Measurements from ENCODE around the gene GRB10. TPM values are rescaled to one million over a fixed set of nuclear protein-coding genes. Genes with fewer than 3 reads are reported as not detected.

GRB10 gene
- total and polyA plus RNA-seq, 2 of the 8 experiments (the other 6 are each of a cell fraction or from before 2014, with no cell fraction given), result 35.7 to 97.0 TPM

- no peak for TF ChIP-seq CEBPB (IDR thresholded peaks at IDR 0.05; ENCODE audit: low read depth, low read length)
- TF ChIP-seq CBX8 (IDR thresholded peaks at IDR 0.05; ENCODE audit: borderline replicate concordance, low read depth, low read length), result no peak
- no peak for TF ChIP-seq GABPA (IDR thresholded peaks at IDR 0.05; ENCODE audit: borderline replicate concordance, insufficient read depth, low read length)
These were observed 50.8 kb downstream of the GRB10 start (continued) for GRCh38 chr7:50731703-50732582.

Data from H1 (cell line).